Fibroblast of mammary gland (primary cell): Measurements from ENCODE around the gene ULK3.

ENCODE experiments used
- DNase-seq: peaks from one replicate; pipeline ENCODE4 v3.0.0-alpha.2; 2010; ENCODE audit warnings: low read depth
- H3K4me3 ChIP-seq: 2 replicates; pipeline ENCODE4 v1.5.1; 2011; ENCODE audit warnings: low read depth, mild to moderate bottlenecking, low read length, moderate library complexity; ENCODE audit not compliant: control insufficient read depth
- CTCF ChIP-seq: conservative IDR thresholded peaks from 2 replicates; pipeline ENCODE4 v1.5.1; 2011; ENCODE audit warnings: low read depth, low read length, inconsistent platforms; ENCODE audit not compliant: control insufficient read depth, insufficient read depth

Gene ULK3

GRCh38 chr15:74793135-74794028 is 49.6 kb downstream of the ULK3 start:
- DNase-seq, result no peak
- no peak for TF ChIP-seq CTCF
- no peak overlapping the region for H3K4me3 ChIP-seq

GRCh38 chr15:74792227-74793016 is 50.5 kb downstream of the ULK3 start:
- TF ChIP-seq CTCF, result no peak
- no peak overlapping the region for H3K4me3 ChIP-seq
- no peak for DNase-seq

GRCh38 chr15:74791667-74792066 is 51.3 kb downstream of the ULK3 start:
- H3K4me3 ChIP-seq, result no peak overlapping the region
- no peak for TF ChIP-seq CTCF
- DNase-seq, result no peak

GRCh38 chr15:74791007-74791406 is 51.9 kb downstream of the ULK3 start:
- DNase-seq, result no peak
- H3K4me3 ChIP-seq, result no peak overlapping the region
- TF ChIP-seq CTCF, result no peak

- TF ChIP-seq CTCF, result no peak
- peak; percentile 90 for DNase-seq
- no peak overlapping the region for H3K4me3 ChIP-seq
Measured at GRCh38 chr15:74790080-74790916, 52.7 kb downstream of the ULK3 start.

GRCh38 chr15:74789741-74790079 is 53.2 kb downstream of the ULK3 start:
- no peak overlapping the region for H3K4me3 ChIP-seq

More at GRCh38 chr15:74789741-74790079, 53.2 kb downstream of the ULK3 start:
- no peak for TF ChIP-seq CTCF
- no peak for DNase-seq
